ENCODE measurements around the gene CALM3. TPM values are rescaled to one million over a fixed set of nuclear protein-coding genes. Genes with fewer than 3 reads are reported as not detected.

The CALM3 gene
- total RNA-seq, 4 donors from 2014 or later = 114 to 155 (median 129) TPM

- Histone ChIP-seq H3K27me3 (no peaks in the 10 kb centered on the region), H3K9me3 (no peaks in the 10 kb centered on the region), H3K27ac (replicated peaks in 1 of 4) (no peak overlapping the region), H3K36me3 (no peaks in the 10 kb centered on the region), H3K4me3 (no peak overlapping the region), H3K4me1 (no peaks in the 10 kb centered on the region)
- DNase-seq (ENCODE audit: extremely low spot score) = no peak
- intact Hi-C loops (cut with DNase I) = no loop called here
- TF ChIP-seq POLR2A (IDR thresholded peaks at IDR 0.05; ENCODE audit: low read depth) (no peak), CTCF (IDR thresholded peaks at IDR 0.05) (no peak), POLR2AphosphoS5 (IDR thresholded peaks at IDR 0.05) (no peak), EP300 (IDR thresholded peaks at IDR 0.05) (no peak)
Observed at GRCh38 chr19:46564701-46565100, 36.4 kb upstream of the CALM3 start.

- Histone ChIP-seq H3K9me3 (no peaks in the 10 kb centered on the region), H3K4me3 (no peak overlapping the region), H3K27me3 (no peaks in the 10 kb centered on the region), H3K4me1 (no peaks in the 10 kb centered on the region), H3K36me3 (no peaks in the 10 kb centered on the region), H3K27ac (replicated peaks in 1 of 4) (no peak overlapping the region)
- WGBS = 58% methylated on average over 4 of the region's 5 CpGs
- intact Hi-C loops (cut with DNase I) = no loop called here
- peak; percentile 53 for DNase-seq (ENCODE audit: extremely low spot score)
- no peak for TF ChIP-seq CTCF (IDR thresholded peaks at IDR 0.05)
- TF ChIP-seq POLR2AphosphoS5 (IDR thresholded peaks at IDR 0.05) = no peak
- no peak for TF ChIP-seq EP300 (IDR thresholded peaks at IDR 0.05)
- TF ChIP-seq POLR2A (IDR thresholded peaks at IDR 0.05; ENCODE audit: low read depth) = no peak
Observed at GRCh38 chr19:46571495-46571894, 29.6 kb upstream of the CALM3 start.

DNA sequence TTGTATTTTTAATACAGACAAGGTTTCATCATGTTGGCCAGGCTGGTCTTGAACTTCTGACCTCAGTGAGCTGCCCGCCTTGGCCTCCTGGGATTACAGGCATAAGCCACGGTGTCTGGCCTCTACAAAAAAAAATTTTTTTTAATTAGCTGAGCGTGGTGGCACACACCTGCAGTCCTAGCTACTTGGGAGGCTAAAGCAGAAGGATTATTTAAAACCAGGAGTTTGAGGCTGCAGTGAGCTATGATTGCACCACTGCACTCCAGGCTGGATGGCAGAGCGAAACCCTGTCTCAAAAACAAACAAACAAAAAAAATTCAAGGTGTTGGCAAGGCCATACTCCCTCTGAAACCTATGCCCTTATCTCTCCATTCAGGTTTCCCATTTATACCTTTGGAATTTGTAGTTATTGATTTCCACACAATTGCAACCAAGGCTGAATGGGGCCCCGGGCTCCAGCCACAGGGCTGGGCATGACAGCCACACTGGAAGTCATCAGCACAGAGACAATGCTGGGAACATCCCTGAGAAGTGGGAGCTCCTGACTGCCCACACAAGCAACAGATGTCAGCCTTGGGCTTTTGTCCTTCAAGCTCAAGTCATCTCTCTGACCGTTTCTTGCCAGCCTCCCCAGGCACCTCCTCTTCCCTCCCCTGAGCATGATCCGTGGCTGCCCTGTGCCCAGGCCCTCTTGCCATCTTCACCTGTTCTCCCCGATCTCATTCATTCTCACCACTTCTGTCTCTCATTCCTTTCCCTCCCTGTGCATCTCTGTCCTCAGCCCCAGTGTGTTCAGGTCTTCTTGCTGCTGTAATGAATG, 27.2 kb upstream of the CALM3 start:
- Histone ChIP-seq H3K4me3 (no peak overlapping the region), H3K27me3 (no peaks in the 10 kb centered on the region), H3K36me3 (no peaks in the 10 kb centered on the region), H3K27ac (replicated peaks in 1 of 4) (no peak overlapping the region), H3K9me3 (no peaks in the 10 kb centered on the region), H3K4me1 (no peaks in the 10 kb centered on the region)
- WGBS = 78% methylated on average over 8 of the region's 8 CpGs
- intact Hi-C loops (cut with DNase I) = no loop called here
- no peak for DNase-seq (ENCODE audit: extremely low spot score)
- TF ChIP-seq POLR2AphosphoS5 (IDR thresholded peaks at IDR 0.05) = no peak
- TF ChIP-seq EP300 (IDR thresholded peaks at IDR 0.05) = no peak
- TF ChIP-seq POLR2A (IDR thresholded peaks at IDR 0.05; ENCODE audit: low read depth) = no peak
- TF ChIP-seq CTCF (IDR thresholded peaks at IDR 0.05) = no peak

DNA sequence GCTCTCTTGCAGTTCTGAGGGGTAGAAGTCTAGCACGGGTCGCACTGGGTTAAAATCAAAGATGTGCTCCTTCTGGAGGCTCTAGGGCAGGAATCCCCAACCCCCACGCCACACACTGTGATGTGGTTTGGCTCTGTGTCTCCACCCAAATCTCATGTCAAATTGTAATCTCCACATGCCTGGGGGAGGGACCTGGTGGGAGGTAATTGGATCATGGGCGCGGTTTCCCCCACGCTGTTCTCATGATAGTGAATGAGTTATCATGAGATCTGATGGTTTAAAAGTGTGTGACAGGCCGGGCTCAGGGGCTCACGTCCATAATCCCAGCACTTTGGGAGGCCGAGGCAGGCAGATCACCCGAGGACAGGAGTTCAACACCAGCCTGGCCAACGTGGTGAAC, 26.6 kb upstream of the CALM3 start:
- no peaks in the 10 kb centered on the region for H3K36me3 ChIP-seq
- intact Hi-C loops (cut with DNase I) = no loop called here
- 69% methylated on average over 7 of the region's 11 CpGs for WGBS

More for the DNA sequence above, 26.6 kb upstream of the CALM3 start:
- Histone ChIP-seq H3K27ac (replicated peaks in 1 of 4) (no peak overlapping the region), H3K27me3 (no peaks in the 10 kb centered on the region), H3K4me3 (no peak overlapping the region), H3K4me1 (no peaks in the 10 kb centered on the region), H3K9me3 (no peaks in the 10 kb centered on the region)
- DNase-seq (ENCODE audit: extremely low spot score) = no peak
- TF ChIP-seq POLR2A (IDR thresholded peaks at IDR 0.05; ENCODE audit: low read depth) (no peak), CTCF (IDR thresholded peaks at IDR 0.05) (no peak), EP300 (IDR thresholded peaks at IDR 0.05) (no peak), POLR2AphosphoS5 (IDR thresholded peaks at IDR 0.05) (no peak)

Data from esophagus muscularis mucosa (tissue), 4 donors.